ENCODE data around the gene TSPOAP1.

TSPOAP1 gene

GRCh38 chr17:58313815-58314705 is 14.5 kb downstream of the TSPOAP1 start:
- no peak for DNase-seq (ENCODE audit: low read depth)
- H3K4me3 ChIP-seq (ENCODE audit: low read length), result no peak overlapping the region
- TF ChIP-seq CTCF (IDR thresholded peaks at IDR 0.05; ENCODE audit: insufficient read depth, low read depth, low read length, missing control alignments), result no peak

- no peak for TF ChIP-seq CTCF (IDR thresholded peaks at IDR 0.05; ENCODE audit: insufficient read depth, low read depth, low read length, missing control alignments)
- DNase-seq (ENCODE audit: low read depth), result no peak
- no peak overlapping the region for H3K4me3 ChIP-seq (ENCODE audit: low read length)
Measured at GRCh38 chr17:58312829-58313228, 15.8 kb downstream of the TSPOAP1 start.

- TF ChIP-seq CTCF (IDR thresholded peaks at IDR 0.05; ENCODE audit: insufficient read depth, low read depth, low read length, missing control alignments), result no peak
- no peak overlapping the region for H3K4me3 ChIP-seq (ENCODE audit: low read length)
- no peak for DNase-seq (ENCODE audit: low read depth)
Measured at GRCh38 chr17:58312021-58312630, 16.5 kb downstream of the TSPOAP1 start.

GRCh38 chr17:58311429-58311894 is 17.1 kb downstream of the TSPOAP1 start:
- no peak for DNase-seq (ENCODE audit: low read depth)
- TF ChIP-seq CTCF (IDR thresholded peaks at IDR 0.05; ENCODE audit: insufficient read depth, low read depth, low read length, missing control alignments), result no peak
- no peak overlapping the region for H3K4me3 ChIP-seq (ENCODE audit: low read length)

GRCh38 chr17:58310511-58311428 is 17.8 kb downstream of the TSPOAP1 start:
- TF ChIP-seq CTCF (IDR thresholded peaks at IDR 0.05; ENCODE audit: insufficient read depth, low read depth, low read length, missing control alignments), result no peak
- no peak overlapping the region for H3K4me3 ChIP-seq (ENCODE audit: low read length)
- no peak for DNase-seq (ENCODE audit: low read depth)

GRCh38 chr17:58309918-58310259 is 18.7 kb downstream of the TSPOAP1 start:
- DNase-seq (ENCODE audit: low read depth), result no peak
- H3K4me3 ChIP-seq (ENCODE audit: low read length), result no peak overlapping the region
- no peak for TF ChIP-seq CTCF (IDR thresholded peaks at IDR 0.05; ENCODE audit: insufficient read depth, low read depth, low read length, missing control alignments)

Data from epithelial cell of esophagus (primary cell).